Measurements from ENCODE around the gene MANEA. TPM values are rescaled to one million over a fixed set of nuclear protein-coding genes. Genes with fewer than 3 reads are reported as not detected.

The MANEA gene
- total RNA-seq, 1 experiment from 2014 or later = 13.9 TPM

GRCh38 chr6:95649451-95649850, 72.1 kb downstream of the MANEA start (continued):
- no peak for TF ChIP-seq REST (IDR thresholded peaks at IDR 0.05; ENCODE audit: low read depth)
- no peak for TF ChIP-seq RAD21 (IDR thresholded peaks at IDR 0.05; ENCODE audit: low read depth)

DNA sequence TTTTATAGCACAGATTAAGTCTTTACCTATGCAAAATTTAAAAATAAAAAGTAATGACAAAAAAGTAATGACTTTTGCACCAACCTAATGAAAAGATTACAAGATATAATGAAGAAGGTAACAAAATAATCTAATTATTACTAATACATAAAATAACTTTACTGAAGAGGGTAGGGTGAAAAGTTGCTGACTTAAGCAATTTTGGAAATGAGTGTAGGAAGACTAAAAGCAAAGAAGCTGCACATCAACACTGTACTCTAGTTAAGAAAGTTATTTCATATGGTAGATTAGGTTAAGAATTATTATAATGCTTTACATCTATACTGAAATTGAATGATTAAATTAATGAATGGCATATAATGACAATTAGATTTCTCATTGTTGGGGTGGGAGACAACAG, 76.8 kb downstream of the MANEA start:
- no TSS peak for BruUV-seq (replicated peaks)
- Histone ChIP-seq H3K79me2 (ENCODE audit: insufficient read depth, low read length) (no peaks in the 10 kb centered on the region), H3K4me2 (ENCODE audit: low read length) (no peak overlapping the region), H3K27me3 (ENCODE audit: insufficient read depth, low read length) (no peaks in the 10 kb centered on the region), H3K9ac (ENCODE audit: low read length) (no peak overlapping the region), H4K20me1 (ENCODE audit: insufficient read depth) (no peaks in the 10 kb centered on the region), H3K4me1 (ENCODE audit: control insufficient read depth in 1 of 2, insufficient read depth in 2 of 2, low read length in 2 of 2) (no peaks in the 10 kb centered on the region), H2AFZ (ENCODE audit: low read depth, low read length, poor library complexity, severe bottlenecking) (no peak overlapping the region), H3K27ac (ENCODE audit: low read depth, low read length) (no peak overlapping the region), H3K4me3 (replicated peaks in 1 of 2; ENCODE audit: low read depth in 1 of 2, low read length in 2 of 2) (no peak overlapping the region), H3K9me3 (ENCODE audit: control insufficient read depth in 1 of 2, insufficient read depth in 1 of 2, low read depth in 1 of 2, low read length in 2 of 2) (peaks cover 0 to 4% of the 10 kb centered on the region in 2 experiments; a peak in 1 of 4 replicates), H3K36me3 (ENCODE audit: control insufficient read depth in 1 of 2, insufficient read depth in 2 of 2, low read length in 2 of 2) (no peaks in the 10 kb centered on the region), H3K9me2 (ENCODE audit: insufficient read depth) (no peaks in the 10 kb centered on the region)
- ChIA-PET POLR2A (no interaction called here), CTCF (no interaction called here), RAD21 (ENCODE audit: low non-redundant PET in 1 of 2, low total read pairs in 2 of 2, uncharacterized antibody in 2 of 2, unreplicated experiment in 2 of 2) (no interaction called here)
- intact Hi-C loops (cut with micrococcal nuclease) = no loop called here
- ATAC-seq = no peak
- no peak for DNase-seq (ENCODE audit: low read depth, low spot score)
- TF ChIP-seq EZH2phosphoT487 (IDR thresholded peaks at IDR 0.05; ENCODE audit: borderline replicate concordance) (no peak), TCF7L2 (IDR thresholded peaks at IDR 0.05; ENCODE audit: borderline replicate concordance, extremely low read depth, insufficient read depth, insufficient read length) (no peak), ELF1 (IDR thresholded peaks at IDR 0.05; ENCODE audit: borderline replicate concordance, low read depth) (no peak), CTCF (IDR thresholded peaks at IDR 0.05 in 2 of 3, conservative IDR thresholded peaks at IDR 0.05 in 1 of 3; ENCODE audit: borderline replicate concordance in 1 of 3, insufficient read depth in 1 of 3, low read depth in 2 of 3, low read length in 2 of 3) (no peak), JUND (IDR thresholded peaks at IDR 0.05) (no peak), CBX3 (IDR thresholded peaks at IDR 0.05; ENCODE audit: low read depth) (no peak), SIN3A (IDR thresholded peaks at IDR 0.05; ENCODE audit: low read depth) (no peak), FOSL1 (IDR thresholded peaks at IDR 0.05; ENCODE audit: low read depth) (no peak), ZFX (IDR thresholded peaks at IDR 0.05) (no peak), YY1 (IDR thresholded peaks at IDR 0.05; ENCODE audit: extremely low read depth, insufficient replicate concordance, low read depth, low read length) (no peak)
- TF ChIP-seq, protein P1, sequence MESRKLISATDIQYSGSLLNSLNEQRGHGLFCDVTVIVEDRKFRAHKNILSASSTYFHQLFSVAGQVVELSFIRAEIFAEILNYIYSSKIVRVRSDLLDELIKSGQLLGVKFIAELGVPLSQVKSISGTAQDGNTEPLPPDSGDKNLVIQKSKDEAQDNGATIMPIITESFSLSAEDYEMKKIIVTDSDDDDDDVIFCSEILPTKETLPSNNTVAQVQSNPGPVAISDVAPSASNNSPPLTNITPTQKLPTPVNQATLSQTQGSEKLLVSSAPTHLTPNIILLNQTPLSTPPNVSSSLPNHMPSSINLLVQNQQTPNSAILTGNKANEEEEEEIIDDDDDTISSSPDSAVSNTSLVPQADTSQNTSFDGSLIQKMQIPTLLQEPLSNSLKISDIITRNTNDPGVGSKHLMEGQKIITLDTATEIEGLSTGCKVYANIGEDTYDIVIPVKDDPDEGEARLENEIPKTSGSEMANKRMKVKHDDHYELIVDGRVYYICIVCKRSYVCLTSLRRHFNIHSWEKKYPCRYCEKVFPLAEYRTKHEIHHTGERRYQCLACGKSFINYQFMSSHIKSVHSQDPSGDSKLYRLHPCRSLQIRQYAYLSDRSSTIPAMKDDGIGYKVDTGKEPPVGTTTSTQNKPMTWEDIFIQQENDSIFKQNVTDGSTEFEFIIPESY (IDR thresholded peaks at IDR 0.05; ENCODE audit: extremely low read depth, insufficient replicate concordance, low read length) = no peak
- TF ChIP-seq, protein P2, sequence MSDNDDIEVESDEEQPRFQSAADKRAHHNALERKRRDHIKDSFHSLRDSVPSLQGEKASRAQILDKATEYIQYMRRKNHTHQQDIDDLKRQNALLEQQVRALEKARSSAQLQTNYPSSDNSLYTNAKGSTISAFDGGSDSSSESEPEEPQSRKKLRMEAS (IDR thresholded peaks at IDR 0.05) = no peak
